GM23338 (cell line): ENCODE measurements around the gene NUP205. TPM values are rescaled to one million over a fixed set of nuclear protein-coding genes. Genes with fewer than 3 reads are reported as not detected.
A peak's percentile ranks its signal among the peaks of the same experiment; 100 is the strongest.

Experiments
- ATAC-seq: fragments of 200-7000 bp; cut with Tn5 transposase; 3 replicates; pipeline ENCODE4 v1.9.1; 2020
- DNase-seq: peaks from one replicate; pipeline ENCODE4 v3.0.0-alpha.2; 2015; ENCODE audit warnings: low spot score
- H2AFZ ChIP-seq: fragments of 200-600 bp; sonication (generic); 2 replicates; pipeline ENCODE4 v1.8.0; 2016; ENCODE audit warnings: antibody characterized with exemption, mild to moderate bottlenecking, moderate library complexity
- H3F3A ChIP-seq: fragments of 200-600 bp; sonication (generic); replicated peaks from 2 replicates; pipeline ENCODE4 v1.8.0; 2017; ENCODE audit warnings: antibody characterized with exemption, mixed run types, low read depth
- H3K27ac ChIP-seq: fragments of 200-600 bp; sonication (generic); 2 replicates; pipeline ENCODE4 v1.6.1; 2016; ENCODE audit warnings: low read depth
- H3K27me3 ChIP-seq: fragments of 200-600 bp; sonication (generic); 2 replicates; pipeline ENCODE4 v1.8.0; 2016; ENCODE audit warnings: mild to moderate bottlenecking, mixed run types, moderate library complexity; ENCODE audit not compliant: insufficient read depth
- H3K36me3 ChIP-seq: fragments of 200-600 bp; sonication (generic); 2 replicates; pipeline ENCODE4 v1.8.0; 2016; ENCODE audit warnings: mild to moderate bottlenecking; ENCODE audit not compliant: insufficient read depth
- H3K4me1 ChIP-seq: fragments of 200-600 bp; sonication (generic); 2 replicates; pipeline ENCODE4 v1.8.0; 2016; ENCODE audit warnings: mild to moderate bottlenecking, moderate library complexity; ENCODE audit not compliant: insufficient read depth
- H3K4me2 ChIP-seq: fragments of 200-600 bp; sonication (generic); 2 replicates; pipeline ENCODE4 v1.7.1; 2017; ENCODE audit warnings: mixed run types
- H3K4me3 ChIP-seq: fragments of 200-600 bp; sonication (generic); 2 replicates; pipeline ENCODE4 v1.6.1; 2016; ENCODE audit warnings: mixed run types
- H3K79me2 ChIP-seq: fragments of 200-600 bp; sonication (generic); replicated peaks from 2 replicates; pipeline ENCODE4 v1.8.0; 2017; ENCODE audit warnings: mild to moderate bottlenecking; ENCODE audit not compliant: insufficient read depth
- H3K9me2 ChIP-seq: fragments of 200-600 bp; sonication (generic); 2 replicates; pipeline ENCODE4 v1.8.0; 2017; ENCODE audit not compliant: insufficient read depth
- H4K20me1 ChIP-seq: fragments of 200-600 bp; sonication (generic); replicated peaks from 2 replicates; pipeline ENCODE4 v1.8.0; 2017; ENCODE audit warnings: mild to moderate bottlenecking; ENCODE audit not compliant: insufficient read depth
- H3K27ac Mint-ChIP-seq: 2 replicates; pipeline ENCODE4 v1.8.0; 2020; ENCODE audit warnings: inconsistent platforms, mild to moderate bottlenecking, moderate library complexity, mixed read lengths
- H3K27me3 Mint-ChIP-seq: 3 replicates; pipeline ENCODE4 v1.8.0; 2022; ENCODE audit warnings: low read depth, mild to moderate bottlenecking, moderate library complexity, mixed read lengths, inconsistent platforms; ENCODE audit not compliant: insufficient read depth, poor library complexity
- H3K36me3 Mint-ChIP-seq: 3 replicates; pipeline ENCODE4 v1.8.0; 2021; ENCODE audit warnings: low read depth, mild to moderate bottlenecking, inconsistent platforms, moderate library complexity, mixed read lengths
- H3K4me1 Mint-ChIP-seq: 3 replicates; pipeline ENCODE4 v1.8.0; 2020; ENCODE audit warnings: mild to moderate bottlenecking, inconsistent platforms, mixed read lengths
- H3K4me3 Mint-ChIP-seq: 3 replicates; pipeline ENCODE4 v1.8.0; 2021; ENCODE audit warnings: moderate library complexity, mild to moderate bottlenecking, inconsistent platforms, mixed read lengths
- H3K9me3 Mint-ChIP-seq: 3 replicates; pipeline ENCODE4 v1.8.0; 2020; ENCODE audit warnings: moderate library complexity, mild to moderate bottlenecking, inconsistent platforms, mixed read lengths
- CREB1 ChIP-seq: fragments of 250-450 bp; sonication (Bioruptor Pico); IDR thresholded peaks from 2 replicates; pipeline ENCODE4 v1.5.0; 2020; ENCODE audit warnings: low read depth, mild to moderate bottlenecking, moderate library complexity
- CTCF ChIP-seq, 2 experiments: fragments of 200-600 bp in 1 of 2; sonication (generic) in 1 of 2; conservative IDR thresholded peaks; 2 replicates each; pipeline versions ENCODE4 v1.5.1 to v1.6.1; 2016 to 2017; ENCODE audit warnings: antibody characterized with exemption in 2 of 2, low read depth in 2 of 2, mild to moderate bottlenecking in 2 of 2, moderate library complexity in 1 of 2
- ETS1 ChIP-seq: IDR thresholded peaks from 2 replicates; pipeline ENCODE4 v1.6.1; 2016; ENCODE audit warnings: antibody characterized with exemption
- EZH2 ChIP-seq: fragments of 200-600 bp; sonication (generic); IDR thresholded peaks from one replicate; pipeline ENCODE4 v1.8.0; 2017; ENCODE audit warnings: antibody characterized with exemption, mild to moderate bottlenecking, low read depth; ENCODE audit not compliant: unreplicated experiment
- EZH2phosphoT487 ChIP-seq: fragments of 200-600 bp; sonication (generic); IDR thresholded peaks from one replicate; pipeline ENCODE4 v1.8.1; 2018; ENCODE audit warnings: antibody characterized with exemption; ENCODE audit not compliant: unreplicated experiment
- NANOG ChIP-seq: IDR thresholded peaks from 2 replicates; pipeline ENCODE4 v1.6.1; 2016; ENCODE audit warnings: antibody characterized with exemption, borderline replicate concordance
- POLR2AphosphoS5 ChIP-seq: IDR thresholded peaks from 2 replicates; pipeline ENCODE4 v1.6.1; 2016; ENCODE audit warnings: antibody characterized with exemption, low read depth
- STAT1 ChIP-seq: IDR thresholded peaks from one replicate; pipeline ENCODE4 v1.6.1; 2016; ENCODE audit warnings: antibody characterized with exemption; ENCODE audit not compliant: unreplicated experiment
- polyA plus RNA-seq: library from polyadenylated mRNA; unstranded; fragments of >200 nt; fragmentation: Nextera tagmentation; extraction: Ambion mirVana; gene quantifications from 2 replicates; pipeline ENCODE4 v1.2.1, GENCODE V29; 2016
- total RNA-seq: library from RNA; depleted of rRNA; stranded (reverse); fragments of >200 nt; shearing (Covaris generic); gene quantifications from 2 replicates; pipeline ENCODE4 v1.2.3, GENCODE V29; 2014

The NUP205 gene
- total and polyA plus RNA-seq, 2 experiments from 2014 or later, result 150 to 212 TPM

GRCh38 chr7:135575296-135575695 is 17.6 kb downstream of the NUP205 start:
- H3K27ac ChIP-seq, result 0 out of 2 replicates have a peak overlapping the region, but pooled peaks have one; percentile 10
- Mint-ChIP-seq H3K4me3 (no peak overlapping the region), H3K27ac (no peak overlapping the region), H3K9me3 (no peaks in the 10 kb centered on the region; the same call in 2 of the 3 replicates), H3K4me1 (no peaks in the 10 kb centered on the region), H3K27me3 (no peaks in the 10 kb centered on the region), H3K36me3 (peaks cover 83% of the 10 kb centered on the region)
- H3K4me3 ChIP-seq, result no peak overlapping the region
- H3F3A ChIP-seq, result peaks cover 7% of the 10 kb centered on the region
- H3K79me2 ChIP-seq, result peaks cover 26% of the 10 kb centered on the region
- H3K4me1 ChIP-seq, result no peaks in the 10 kb centered on the region
- H3K4me2 ChIP-seq, result no peak overlapping the region
- no peaks in the 10 kb centered on the region for H3K9me2 ChIP-seq
- ATAC-seq (no peak), DNase-seq (no peak)
- TF ChIP-seq STAT1 (no peak), CTCF (conservative IDR thresholded peaks at IDR 0.05; ENCODE audit: low read depth in 2 of 2) (no peak), CREB1 (CRISPR knock-in tag) (no peak)
- no peak overlapping the region for H2AFZ ChIP-seq
- peaks cover 92% of the 10 kb centered on the region for H3K36me3 ChIP-seq
- H3K27me3 ChIP-seq, result no peaks in the 10 kb centered on the region
- H4K20me1 ChIP-seq, result peaks cover 20% of the 10 kb centered on the region

GRCh38 chr7:135578569-135578968 is 20.9 kb downstream of the NUP205 start:
- no peak overlapping the region for H3K4me2 ChIP-seq
- H3K9me2 ChIP-seq, result no peaks in the 10 kb centered on the region
- H3K4me3 ChIP-seq, result no peak overlapping the region
- TF ChIP-seq NANOG (no peak), POLR2AphosphoS5 (no peak)
- no peaks in the 10 kb centered on the region; the same call in 2 of the 3 replicates for H3K9me3 Mint-ChIP-seq
- no peaks in the 10 kb centered on the region for H3K27me3 Mint-ChIP-seq
- peaks cover 3% of the 10 kb centered on the region; the same call in 1 of the 2 replicates for H3K79me2 ChIP-seq
- no peak overlapping the region for H3K27ac Mint-ChIP-seq
- no peaks in the 10 kb centered on the region for H3K27me3 ChIP-seq
- no peak overlapping the region for H2AFZ ChIP-seq
- peaks cover 5% of the 10 kb centered on the region; the same call in 1 of the 2 replicates for H3F3A ChIP-seq
- peaks cover 88% of the 10 kb centered on the region for H3K36me3 ChIP-seq
- ATAC-seq (no peak), DNase-seq (no peak)
- H3K4me1 Mint-ChIP-seq, result no peaks in the 10 kb centered on the region
- H3K36me3 Mint-ChIP-seq, result peaks cover 89% of the 10 kb centered on the region
- no peak overlapping the region for H3K4me3 Mint-ChIP-seq
- peaks cover 10% of the 10 kb centered on the region for H4K20me1 ChIP-seq
- H3K27ac ChIP-seq, result no peak overlapping the region
- H3K4me1 ChIP-seq, result no peaks in the 10 kb centered on the region

GRCh38 chr7:135584362-135585353 is 26.9 kb downstream of the NUP205 start:
- H3K27me3 ChIP-seq, result no peaks in the 10 kb centered on the region
- no peak overlapping the region for H3K27ac Mint-ChIP-seq
- H3K4me2 ChIP-seq, result no peak overlapping the region
- no peak overlapping the region for H3K4me3 ChIP-seq
- TF ChIP-seq EZH2phosphoT487, result peak; percentile 43
- no peak for TF ChIP-seq EZH2
- TF ChIP-seq ETS1, result no peak
- TF ChIP-seq POLR2AphosphoS5, result no peak
- H3F3A ChIP-seq, result 0 out of 2 replicates have a peak, but pooled peaks cover 5% of the 10 kb centered on the region
- H3K27ac ChIP-seq, result no peak overlapping the region
- H3K9me3 Mint-ChIP-seq, result no peaks in the 10 kb centered on the region
- DNase-seq, result no peak
- peaks cover 79% of the 10 kb centered on the region for H3K36me3 Mint-ChIP-seq
- no peak overlapping the region for H2AFZ ChIP-seq
- no peaks in the 10 kb centered on the region for H3K9me2 ChIP-seq
- H3K4me1 ChIP-seq, result no peaks in the 10 kb centered on the region
- H3K36me3 ChIP-seq, result peaks cover 78% of the 10 kb centered on the region
- no peaks in the 10 kb centered on the region for H3K4me1 Mint-ChIP-seq
- H4K20me1 ChIP-seq, result 0 out of 2 replicates have a peak, but pooled peaks cover 4% of the 10 kb centered on the region
- no peak for ATAC-seq
- peaks cover 4% of the 10 kb centered on the region for H3K79me2 ChIP-seq
- no peaks in the 10 kb centered on the region for H3K27me3 Mint-ChIP-seq
- no peak overlapping the region for H3K4me3 Mint-ChIP-seq
